Right cardiac atrium (tissue), 5 donors: Measurements from ENCODE around the gene FOXO3. TPM values are rescaled to one million over a fixed set of nuclear protein-coding genes. Genes with fewer than 3 reads are reported as not detected.

ENCODE experiments used
- ATAC-seq, 2 donors: fragments of 200-7000 bp; cut with Tn5 transposase; one replicate each; pipeline versions ENCODE4 v1.8.0 to v1.9.1; 2020; ENCODE audit warnings: moderate library complexity in 2 of 2, mild to moderate bottlenecking in 1 of 2
- DNase-seq, 3 donors: peaks; one replicate each; pipeline ENCODE4 v3.0.0-alpha.2; 2020
- H3K27ac ChIP-seq: one replicate; pipeline ENCODE4 v1.5.1; 2013; ENCODE audit warnings: mild to moderate bottlenecking, low read length, control low read depth, moderate library complexity
- H3K27me3 ChIP-seq: one replicate; pipeline ENCODE4 v1.6.1; 2013; ENCODE audit not compliant: control insufficient read depth, insufficient read depth
- H3K4me1 ChIP-seq: one replicate; pipeline ENCODE4 v1.6.1; 2013; ENCODE audit warnings: low read length; ENCODE audit not compliant: control insufficient read depth, insufficient read depth
- H3K4me3 ChIP-seq: one replicate; pipeline ENCODE4 v1.5.1; 2013; ENCODE audit warnings: low read length, control low read depth
- H3K9me3 ChIP-seq: one replicate; pipeline ENCODE4 v1.6.1; 2013; ENCODE audit warnings: low read length; ENCODE audit not compliant: control insufficient read depth
- WGBS: extraction: QIAGEN DNeasy Blood & Tissue Kit; methylation state at CpG from one replicate; pipeline ENCODE4 v1.1.7; 2013; 5-methylcytosine and 5-hydroxymethylcytosine counted together
- intact Hi-C, 4 donors: fragments of 100-400 bp; cut with DNase I; formaldehyde crosslinking; loops; one replicate each; pipeline versions ENCODE4 v1.11.0 to v1.14.0; 2022 to 2023
- polyA plus RNA-seq: library from polyadenylated mRNA; stranded (reverse); fragments of 200-250 nt; gene quantifications from one replicate; pipeline ENCODE4 v1.2.3, GENCODE V29; 2013
- total RNA-seq, 4 donors: library from RNA; stranded (reverse); fragmentation: NEBNext Ultra II Directional; extraction: Animal tissue kit (Norgen Biotek cat#: 25700); gene quantifications; one replicate each; pipeline ENCODE4 v1.2.1, GENCODE V29; 2021
- donor health status: healthy with polysubstance abuse.
- donor health status: DM: no; HTN: yes; CAD: no.
- donor health status: DM: no; HTN: no; CAD: no.
- donor health status: DM: no; HTN: yes; CAD: no; lungs with severe emphysema.
- donor health status: DM: yes; HTN: yes; CAD: no.

Gene FOXO3
- total and polyA plus RNA-seq, 5 donors: 16.4 to 50.0 (median 38.5) TPM

- H3K9me3 ChIP-seq: no peaks in the 10 kb centered on the region
- 98% methylated on average over 1 of the region's 1 CpG for WGBS
- no peak overlapping the region for H3K4me3 ChIP-seq
- H3K27me3 ChIP-seq: no peaks in the 10 kb centered on the region
- ATAC-seq (no peak), DNase-seq (no peak)
- H3K27ac ChIP-seq: no peak overlapping the region
- intact Hi-C loops: no loop called here
- no peaks in the 10 kb centered on the region for H3K4me1 ChIP-seq
Measured at GRCh38 chr6:108733051-108733450, 172.3 kb downstream of the FOXO3 start.

GRCh38 chr6:108733706-108734265 is 173.1 kb downstream of the FOXO3 start:
- 100% methylated on average over 2 of the region's 2 CpGs for whole genome bisulfite sequencing
- Histone ChIP-seq H3K27me3 (no peaks in the 10 kb centered on the region), H3K4me3 (no peak overlapping the region), H3K9me3 (no peaks in the 10 kb centered on the region), H3K27ac (no peak overlapping the region), H3K4me1 (no peaks in the 10 kb centered on the region)
- intact Hi-C loops: no loop called here
- ATAC-seq: no peak
- no peak for DNase-seq
